HepG2 (cell line): Measurements from ENCODE around the gene SECTM1. TPM values are rescaled to one million over a fixed set of nuclear protein-coding genes. Genes with fewer than 3 reads are reported as not detected.

Experiments used
- GATAD1 ChIP-seq: IDR thresholded peaks from 2 replicates; pipeline ENCODE4 v1.6.1; 2016; ENCODE audit warnings: missing genetic modification reagents, missing compliant biosample characterization
- HMGA1 ChIP-seq: sonication (generic); formaldehyde crosslinking; conservative IDR thresholded peaks from 2 replicates; pipeline ENCODE4 v1.4.0; 2020; ENCODE audit warnings: missing genetic modification reagents
- MAFK ChIP-seq, 2 experiments: IDR thresholded peaks in 1 of 2; conservative IDR thresholded peaks in 1 of 2; 2 replicates each; pipeline ENCODE4 v1.6.1; 2011; ENCODE audit warnings: improper control_type of control experiment in 2 of 2, low read length in 2 of 2
- MTF2 ChIP-seq: sonication (generic); formaldehyde crosslinking; IDR thresholded peaks from 2 replicates; pipeline ENCODE4 v1.5.0; 2020; ENCODE audit warnings: missing genetic modification reagents, borderline replicate concordance
- RCOR2 ChIP-seq: IDR thresholded peaks from 2 replicates; pipeline ENCODE4 v1.6.1; 2016; ENCODE audit warnings: missing biosample characterization, missing genetic modification reagents
- ZBTB1 ChIP-seq: sonication (generic); formaldehyde crosslinking; IDR thresholded peaks from 2 replicates; pipeline ENCODE4 v1.4.0; 2020; ENCODE audit warnings: missing genetic modification reagents, borderline replicate concordance
- ZNF329 ChIP-seq: sonication (generic); formaldehyde crosslinking; IDR thresholded peaks from 2 replicates; pipeline ENCODE4 v1.9.0; 2021; ENCODE audit warnings: low read depth, mild to moderate bottlenecking, missing genetic modification reagents
- ZNF788 ChIP-seq: sonication (generic); formaldehyde crosslinking; IDR thresholded peaks from 2 replicates; pipeline ENCODE4 v1.5.0; 2020; ENCODE audit warnings: mild to moderate bottlenecking, missing genetic modification reagents, borderline replicate concordance
- ZSCAN29 ChIP-seq: sonication (generic); formaldehyde crosslinking; conservative IDR thresholded peaks from 2 replicates; pipeline ENCODE4 v1.4.0; 2020; ENCODE audit warnings: mild to moderate bottlenecking, missing genetic modification reagents
- polyA plus RNA-seq, 8 experiments: library from polyadenylated mRNA; depleted of rRNA in 3 of 8; stranded (reverse) in 7 of 8; unstranded in 1 of 8; fragments of >200 nt; fragmentation: Illumina TruSeq in 4 of 8; extraction: Trizol in 4 of 8; gene quantifications; 2 replicates each; pipeline versions ENCODE4 v1.2.1 to v1.2.3, GENCODE V29; 2011 to 2016; ENCODE audit warnings: low read depth in 4 of 8, missing spikeins in 1 of 8, mixed read lengths in 1 of 8; ENCODE audit not compliant: insufficient read depth in 1 of 8
- total RNA-seq, 5 experiments: library from RNA; depleted of rRNA; stranded (reverse); fragments of >200 nt; fragmentation: Illumina TruSeq; extraction: Trizol; gene quantifications; 2 replicates each; pipeline ENCODE4 v1.2.3, GENCODE V29; 2016; ENCODE audit warnings: low read depth in 1 of 5
- TF ChIP-seq, protein P1 (sequence below): sonication (generic); formaldehyde crosslinking; IDR thresholded peaks from 2 replicates; pipeline ENCODE4 v1.5.0; 2020; ENCODE audit warnings: missing genetic modification reagents
- TF ChIP-seq, protein P2 (sequence below): sonication (generic); formaldehyde crosslinking; IDR thresholded peaks from 2 replicates; pipeline ENCODE4 v1.5.1; 2020; ENCODE audit warnings: mild to moderate bottlenecking, missing genetic modification reagents, moderate library complexity
- TF ChIP-seq, protein P3 (sequence below): sonication (generic); formaldehyde crosslinking; IDR thresholded peaks from 2 replicates; pipeline ENCODE4 v1.4.0; 2020; ENCODE audit warnings: missing genetic modification reagents, borderline replicate concordance
- TF ChIP-seq, protein P4 (sequence below): sonication (generic); formaldehyde crosslinking; IDR thresholded peaks from 2 replicates; pipeline ENCODE4 v1.8.1; 2022; ENCODE audit warnings: low read depth, mild to moderate bottlenecking, missing genetic modification reagents
- TF ChIP-seq, protein P5 (sequence below): sonication (generic); formaldehyde crosslinking; IDR thresholded peaks from 2 replicates; pipeline ENCODE4 v1.9.0; 2021; ENCODE audit warnings: missing genetic modification reagents, borderline replicate concordance
- TF ChIP-seq, protein P6 (sequence below): sonication (generic); formaldehyde crosslinking; IDR thresholded peaks from 2 replicates; pipeline ENCODE4 v1.4.0; 2020; ENCODE audit warnings: mild to moderate bottlenecking, missing genetic modification reagents

SECTM1 gene
- total and polyA plus RNA-seq, 2 of the 13 experiments (the other 11 are each of a cell fraction or from before 2014, with no cell fraction given): 3.5 to 5.3 TPM

DNA sequence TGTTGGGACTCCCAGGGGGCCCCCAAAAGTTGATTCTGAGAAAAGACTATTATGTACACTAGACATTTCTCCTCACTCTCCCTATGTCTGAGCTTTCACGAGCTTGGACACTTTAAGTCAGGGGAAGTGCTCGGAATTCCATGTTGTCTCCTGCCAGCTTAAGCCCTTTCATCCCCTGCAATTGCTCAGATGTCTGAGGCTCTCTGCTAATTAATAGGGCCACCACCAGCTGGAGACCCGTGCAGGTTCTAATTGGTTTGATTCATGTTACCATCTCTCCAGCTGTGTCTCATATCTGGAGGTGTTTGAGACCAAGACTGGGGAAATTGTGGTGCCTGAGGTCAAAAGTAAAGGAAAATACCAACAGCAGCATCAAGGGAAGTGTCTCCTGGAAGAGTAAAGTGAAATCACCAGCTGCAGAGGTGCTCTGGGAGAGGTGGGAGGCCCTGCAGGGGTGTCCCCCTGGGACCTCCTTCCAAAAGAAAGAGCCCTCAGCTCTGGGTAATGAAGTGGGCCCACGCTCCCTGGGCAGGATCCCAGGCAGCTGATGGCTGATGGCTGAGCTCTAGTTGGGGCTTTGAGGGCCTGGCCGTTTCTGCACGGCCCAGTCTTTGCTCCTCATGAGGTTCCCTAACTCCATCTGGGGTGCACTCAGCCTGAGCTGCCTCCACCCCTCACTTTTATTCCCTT, 32.2 kb upstream of the SECTM1 start (continued):
- TF ChIP-seq, protein P1, sequence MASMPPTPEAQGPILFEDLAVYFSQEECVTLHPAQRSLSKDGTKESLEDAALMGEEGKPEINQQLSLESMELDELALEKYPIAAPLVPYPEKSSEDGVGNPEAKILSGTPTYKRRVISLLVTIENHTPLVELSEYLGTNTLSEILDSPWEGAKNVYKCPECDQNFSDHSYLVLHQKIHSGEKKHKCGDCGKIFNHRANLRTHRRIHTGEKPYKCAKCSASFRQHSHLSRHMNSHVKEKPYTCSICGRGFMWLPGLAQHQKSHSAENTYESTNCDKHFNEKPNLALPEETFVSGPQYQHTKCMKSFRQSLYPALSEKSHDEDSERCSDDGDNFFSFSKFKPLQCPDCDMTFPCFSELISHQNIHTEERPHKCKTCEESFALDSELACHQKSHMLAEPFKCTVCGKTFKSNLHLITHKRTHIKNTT (CRISPR knock-in tag): no peak
- TF ChIP-seq ZNF329 (CRISPR knock-in tag): no peak
- TF ChIP-seq, protein P2, sequence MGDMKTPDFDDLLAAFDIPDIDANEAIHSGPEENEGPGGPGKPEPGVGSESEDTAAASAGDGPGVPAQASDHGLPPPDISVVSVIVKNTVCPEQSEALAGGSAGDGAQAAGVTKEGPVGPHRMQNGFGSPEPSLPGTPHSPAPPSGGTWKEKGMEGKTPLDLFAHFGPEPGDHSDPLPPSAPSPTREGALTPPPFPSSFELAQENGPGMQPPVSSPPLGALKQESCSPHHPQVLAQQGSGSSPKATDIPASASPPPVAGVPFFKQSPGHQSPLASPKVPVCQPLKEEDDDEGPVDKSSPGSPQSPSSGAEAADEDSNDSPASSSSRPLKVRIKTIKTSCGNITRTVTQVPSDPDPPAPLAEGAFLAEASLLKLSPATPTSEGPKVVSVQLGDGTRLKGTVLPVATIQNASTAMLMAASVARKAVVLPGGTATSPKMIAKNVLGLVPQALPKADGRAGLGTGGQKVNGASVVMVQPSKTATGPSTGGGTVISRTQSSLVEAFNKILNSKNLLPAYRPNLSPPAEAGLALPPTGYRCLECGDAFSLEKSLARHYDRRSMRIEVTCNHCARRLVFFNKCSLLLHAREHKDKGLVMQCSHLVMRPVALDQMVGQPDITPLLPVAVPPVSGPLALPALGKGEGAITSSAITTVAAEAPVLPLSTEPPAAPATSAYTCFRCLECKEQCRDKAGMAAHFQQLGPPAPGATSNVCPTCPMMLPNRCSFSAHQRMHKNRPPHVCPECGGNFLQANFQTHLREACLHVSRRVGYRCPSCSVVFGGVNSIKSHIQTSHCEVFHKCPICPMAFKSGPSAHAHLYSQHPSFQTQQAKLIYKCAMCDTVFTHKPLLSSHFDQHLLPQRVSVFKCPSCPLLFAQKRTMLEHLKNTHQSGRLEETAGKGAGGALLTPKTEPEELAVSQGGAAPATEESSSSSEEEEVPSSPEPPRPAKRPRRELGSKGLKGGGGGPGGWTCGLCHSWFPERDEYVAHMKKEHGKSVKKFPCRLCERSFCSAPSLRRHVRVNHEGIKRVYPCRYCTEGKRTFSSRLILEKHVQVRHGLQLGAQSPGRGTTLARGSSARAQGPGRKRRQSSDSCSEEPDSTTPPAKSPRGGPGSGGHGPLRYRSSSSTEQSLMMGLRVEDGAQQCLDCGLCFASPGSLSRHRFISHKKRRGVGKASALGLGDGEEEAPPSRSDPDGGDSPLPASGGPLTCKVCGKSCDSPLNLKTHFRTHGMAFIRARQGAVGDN (CRISPR knock-in tag): peak; percentile 25; the same call in 1 of the 2 replicates
- TF ChIP-seq RCOR2: no peak
- TF ChIP-seq, protein P3, sequence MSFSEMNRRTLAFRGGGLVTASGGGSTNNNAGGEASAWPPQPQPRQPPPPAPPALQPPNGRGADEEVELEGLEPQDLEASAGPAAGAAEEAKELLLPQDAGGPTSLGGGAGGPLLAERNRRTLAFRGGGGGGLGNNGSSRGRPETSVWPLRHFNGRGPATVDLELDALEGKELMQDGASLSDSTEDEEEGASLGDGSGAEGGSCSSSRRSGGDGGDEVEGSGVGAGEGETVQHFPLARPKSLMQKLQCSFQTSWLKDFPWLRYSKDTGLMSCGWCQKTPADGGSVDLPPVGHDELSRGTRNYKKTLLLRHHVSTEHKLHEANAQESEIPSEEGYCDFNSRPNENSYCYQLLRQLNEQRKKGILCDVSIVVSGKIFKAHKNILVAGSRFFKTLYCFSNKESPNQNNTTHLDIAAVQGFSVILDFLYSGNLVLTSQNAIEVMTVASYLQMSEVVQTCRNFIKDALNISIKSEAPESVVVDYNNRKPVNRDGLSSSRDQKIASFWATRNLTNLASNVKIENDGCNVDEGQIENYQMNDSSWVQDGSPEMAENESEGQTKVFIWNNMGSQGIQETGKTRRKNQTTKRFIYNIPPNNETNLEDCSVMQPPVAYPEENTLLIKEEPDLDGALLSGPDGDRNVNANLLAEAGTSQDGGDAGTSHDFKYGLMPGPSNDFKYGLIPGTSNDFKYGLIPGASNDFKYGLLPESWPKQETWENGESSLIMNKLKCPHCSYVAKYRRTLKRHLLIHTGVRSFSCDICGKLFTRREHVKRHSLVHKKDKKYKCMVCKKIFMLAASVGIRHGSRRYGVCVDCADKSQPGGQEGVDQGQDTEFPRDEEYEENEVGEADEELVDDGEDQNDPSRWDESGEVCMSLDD (CRISPR knock-in tag): 0 out of 2 replicates have a peak, but pooled peaks have one; percentile 9
- TF ChIP-seq, protein P4, sequence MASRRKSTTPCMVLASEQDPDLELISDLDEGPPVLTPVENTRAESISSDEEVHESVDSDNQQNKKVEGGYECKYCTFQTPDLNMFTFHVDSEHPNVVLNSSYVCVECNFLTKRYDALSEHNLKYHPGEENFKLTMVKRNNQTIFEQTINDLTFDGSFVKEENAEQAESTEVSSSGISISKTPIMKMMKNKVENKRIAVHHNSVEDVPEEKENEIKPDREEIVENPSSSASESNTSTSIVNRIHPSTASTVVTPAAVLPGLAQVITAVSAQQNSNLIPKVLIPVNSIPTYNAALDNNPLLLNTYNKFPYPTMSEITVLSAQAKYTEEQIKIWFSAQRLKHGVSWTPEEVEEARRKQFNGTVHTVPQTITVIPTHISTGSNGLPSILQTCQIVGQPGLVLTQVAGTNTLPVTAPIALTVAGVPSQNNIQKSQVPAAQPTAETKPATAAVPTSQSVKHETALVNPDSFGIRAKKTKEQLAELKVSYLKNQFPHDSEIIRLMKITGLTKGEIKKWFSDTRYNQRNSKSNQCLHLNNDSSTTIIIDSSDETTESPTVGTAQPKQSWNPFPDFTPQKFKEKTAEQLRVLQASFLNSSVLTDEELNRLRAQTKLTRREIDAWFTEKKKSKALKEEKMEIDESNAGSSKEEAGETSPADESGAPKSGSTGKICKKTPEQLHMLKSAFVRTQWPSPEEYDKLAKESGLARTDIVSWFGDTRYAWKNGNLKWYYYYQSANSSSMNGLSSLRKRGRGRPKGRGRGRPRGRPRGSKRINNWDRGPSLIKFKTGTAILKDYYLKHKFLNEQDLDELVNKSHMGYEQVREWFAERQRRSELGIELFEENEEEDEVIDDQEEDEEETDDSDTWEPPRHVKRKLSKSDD (CRISPR knock-in tag): no peak
- TF ChIP-seq, protein P5, sequence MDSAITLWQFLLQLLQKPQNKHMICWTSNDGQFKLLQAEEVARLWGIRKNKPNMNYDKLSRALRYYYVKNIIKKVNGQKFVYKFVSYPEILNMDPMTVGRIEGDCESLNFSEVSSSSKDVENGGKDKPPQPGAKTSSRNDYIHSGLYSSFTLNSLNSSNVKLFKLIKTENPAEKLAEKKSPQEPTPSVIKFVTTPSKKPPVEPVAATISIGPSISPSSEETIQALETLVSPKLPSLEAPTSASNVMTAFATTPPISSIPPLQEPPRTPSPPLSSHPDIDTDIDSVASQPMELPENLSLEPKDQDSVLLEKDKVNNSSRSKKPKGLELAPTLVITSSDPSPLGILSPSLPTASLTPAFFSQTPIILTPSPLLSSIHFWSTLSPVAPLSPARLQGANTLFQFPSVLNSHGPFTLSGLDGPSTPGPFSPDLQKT (CRISPR knock-in tag): no peak
- no peak for TF ChIP-seq HMGA1 (CRISPR knock-in tag)
- TF ChIP-seq MTF2 (CRISPR knock-in tag): no peak
- TF ChIP-seq GATAD1: no peak
- no peak for TF ChIP-seq MAFK (conservative IDR thresholded peaks at IDR 0.05 in 1 of 2, IDR thresholded peaks at IDR 0.05 in 1 of 2; ENCODE audit: low read length in 2 of 2)
- no peak for TF ChIP-seq ZSCAN29 (CRISPR knock-in tag)
- 0 out of 2 replicates have a peak, but pooled peaks have one; percentile 29 for TF ChIP-seq ZNF788 (CRISPR knock-in tag)
- TF ChIP-seq, protein P6, sequence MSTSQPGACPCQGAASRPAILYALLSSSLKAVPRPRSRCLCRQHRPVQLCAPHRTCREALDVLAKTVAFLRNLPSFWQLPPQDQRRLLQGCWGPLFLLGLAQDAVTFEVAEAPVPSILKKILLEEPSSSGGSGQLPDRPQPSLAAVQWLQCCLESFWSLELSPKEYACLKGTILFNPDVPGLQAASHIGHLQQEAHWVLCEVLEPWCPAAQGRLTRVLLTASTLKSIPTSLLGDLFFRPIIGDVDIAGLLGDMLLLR (CRISPR knock-in tag): no peak
- TF ChIP-seq ZBTB1 (CRISPR knock-in tag): no peak
